Measurements from ENCODE around the gene NOA1. TPM values are rescaled to one million over a fixed set of nuclear protein-coding genes. Genes with fewer than 3 reads are reported as not detected.

The NOA1 gene
- polyA plus RNA-seq, 1 donor from 2014 or later: 17.1 TPM

- no peaks in the 10 kb centered on the region for H3K9me3 ChIP-seq (ENCODE audit: low read length)
- H2AFZ ChIP-seq (ENCODE audit: low read depth, low read length): no peak overlapping the region
- no peaks in the 10 kb centered on the region for H3K27me3 ChIP-seq (ENCODE audit: insufficient read depth, low read depth, low read length)
- no peaks in the 10 kb centered on the region for H3K79me2 ChIP-seq (replicated peaks; ENCODE audit: insufficient read depth, low read length)
- no peaks in the 10 kb centered on the region for H4K20me1 ChIP-seq (ENCODE audit: insufficient read depth)
- no peaks in the 10 kb centered on the region for H3K9me2 ChIP-seq (ENCODE audit: insufficient read depth, low read length)
- no peak overlapping the region for H3K4me3 ChIP-seq (ENCODE audit: low read length)
- no peak overlapping the region for H3K27ac ChIP-seq (ENCODE audit: low read length)
- no peaks in the 10 kb centered on the region for H3K36me3 ChIP-seq (ENCODE audit: insufficient read depth, low read length)
- TF ChIP-seq TAF1 (IDR thresholded peaks at IDR 0.05; ENCODE audit: low read depth) (no peak), POLR2AphosphoS5 (IDR thresholded peaks at IDR 0.05) (no peak), EZH2 (IDR thresholded peaks at IDR 0.05; ENCODE audit: borderline replicate concordance, insufficient read depth, low read length, poor library complexity, severe bottlenecking) (no peak), REST (IDR thresholded peaks at IDR 0.05; ENCODE audit: borderline replicate concordance) (no peak), CTCF (IDR thresholded peaks at IDR 0.05; ENCODE audit: poor library complexity, severe bottlenecking) (no peak), EP300 (conservative IDR thresholded peaks at IDR 0.05; ENCODE audit: poor library complexity, severe bottlenecking) (no peak), MXI1 (conservative IDR thresholded peaks at IDR 0.05; ENCODE audit: poor library complexity, severe bottlenecking) (no peak), RAD21 (conservative IDR thresholded peaks at IDR 0.05) (no peak), SMC3 (conservative IDR thresholded peaks at IDR 0.05; ENCODE audit: poor library complexity) (no peak)
- no peaks in the 10 kb centered on the region for H3F3A ChIP-seq (ENCODE audit: insufficient read depth, low read length, poor library complexity, severe bottlenecking)
- no peak overlapping the region for H3K9ac ChIP-seq (ENCODE audit: low read length)
- H3K4me2 ChIP-seq (ENCODE audit: low read length): no peak overlapping the region
These were observed 16.3 kb downstream of the NOA1 start for GRCh38 chr4:56961107-56961500.

GRCh38 chr4:56959100-56959499 is 18.3 kb downstream of the NOA1 start:
- Histone ChIP-seq H3K9ac (ENCODE audit: low read length) (no peak overlapping the region), H3F3A (ENCODE audit: insufficient read depth, low read length, poor library complexity, severe bottlenecking) (no peaks in the 10 kb centered on the region), H3K27me3 (ENCODE audit: insufficient read depth, low read depth, low read length) (no peaks in the 10 kb centered on the region), H3K9me3 (ENCODE audit: low read length) (no peaks in the 10 kb centered on the region), H3K4me2 (ENCODE audit: low read length) (no peak overlapping the region), H3K4me3 (ENCODE audit: low read length) (no peak overlapping the region), H4K20me1 (ENCODE audit: insufficient read depth) (no peaks in the 10 kb centered on the region), H3K79me2 (replicated peaks; ENCODE audit: insufficient read depth, low read length) (no peaks in the 10 kb centered on the region), H3K9me2 (ENCODE audit: insufficient read depth, low read length) (no peaks in the 10 kb centered on the region), H3K27ac (ENCODE audit: low read length) (no peak overlapping the region), H3K36me3 (ENCODE audit: insufficient read depth, low read length) (no peaks in the 10 kb centered on the region), H2AFZ (ENCODE audit: low read depth, low read length) (no peak overlapping the region)
- TF ChIP-seq MXI1 (conservative IDR thresholded peaks at IDR 0.05; ENCODE audit: poor library complexity, severe bottlenecking) (no peak), RAD21 (conservative IDR thresholded peaks at IDR 0.05) (no peak), POLR2AphosphoS5 (IDR thresholded peaks at IDR 0.05) (no peak), SMC3 (conservative IDR thresholded peaks at IDR 0.05; ENCODE audit: poor library complexity) (no peak), CTCF (IDR thresholded peaks at IDR 0.05; ENCODE audit: poor library complexity, severe bottlenecking) (no peak), TAF1 (IDR thresholded peaks at IDR 0.05; ENCODE audit: low read depth) (no peak), EZH2 (IDR thresholded peaks at IDR 0.05; ENCODE audit: borderline replicate concordance, insufficient read depth, low read length, poor library complexity, severe bottlenecking) (no peak), EP300 (conservative IDR thresholded peaks at IDR 0.05; ENCODE audit: poor library complexity, severe bottlenecking) (no peak), REST (IDR thresholded peaks at IDR 0.05; ENCODE audit: borderline replicate concordance) (no peak)
